ENCODE measurements around the gene LRP1B.

- TF ChIP-seq, protein P1, sequence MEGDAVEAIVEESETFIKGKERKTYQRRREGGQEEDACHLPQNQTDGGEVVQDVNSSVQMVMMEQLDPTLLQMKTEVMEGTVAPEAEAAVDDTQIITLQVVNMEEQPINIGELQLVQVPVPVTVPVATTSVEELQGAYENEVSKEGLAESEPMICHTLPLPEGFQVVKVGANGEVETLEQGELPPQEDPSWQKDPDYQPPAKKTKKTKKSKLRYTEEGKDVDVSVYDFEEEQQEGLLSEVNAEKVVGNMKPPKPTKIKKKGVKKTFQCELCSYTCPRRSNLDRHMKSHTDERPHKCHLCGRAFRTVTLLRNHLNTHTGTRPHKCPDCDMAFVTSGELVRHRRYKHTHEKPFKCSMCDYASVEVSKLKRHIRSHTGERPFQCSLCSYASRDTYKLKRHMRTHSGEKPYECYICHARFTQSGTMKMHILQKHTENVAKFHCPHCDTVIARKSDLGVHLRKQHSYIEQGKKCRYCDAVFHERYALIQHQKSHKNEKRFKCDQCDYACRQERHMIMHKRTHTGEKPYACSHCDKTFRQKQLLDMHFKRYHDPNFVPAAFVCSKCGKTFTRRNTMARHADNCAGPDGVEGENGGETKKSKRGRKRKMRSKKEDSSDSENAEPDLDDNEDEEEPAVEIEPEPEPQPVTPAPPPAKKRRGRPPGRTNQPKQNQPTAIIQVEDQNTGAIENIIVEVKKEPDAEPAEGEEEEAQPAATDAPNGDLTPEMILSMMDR (IDR thresholded peaks at IDR 0.05), result no peak
- no peak for TF ChIP-seq POLR2A (IDR thresholded peaks at IDR 0.05)
These were observed 1745.9 kb downstream of the LRP1B start for GRCh38 chr2:140384946-140385345.
